ENCODE data around the gene LPAR4. TPM values are rescaled to one million over a fixed set of nuclear protein-coding genes. Genes with fewer than 3 reads are reported as not detected.
A peak's percentile ranks its signal among the peaks of the same experiment; 100 is the strongest.

Gene LPAR4, protein sequence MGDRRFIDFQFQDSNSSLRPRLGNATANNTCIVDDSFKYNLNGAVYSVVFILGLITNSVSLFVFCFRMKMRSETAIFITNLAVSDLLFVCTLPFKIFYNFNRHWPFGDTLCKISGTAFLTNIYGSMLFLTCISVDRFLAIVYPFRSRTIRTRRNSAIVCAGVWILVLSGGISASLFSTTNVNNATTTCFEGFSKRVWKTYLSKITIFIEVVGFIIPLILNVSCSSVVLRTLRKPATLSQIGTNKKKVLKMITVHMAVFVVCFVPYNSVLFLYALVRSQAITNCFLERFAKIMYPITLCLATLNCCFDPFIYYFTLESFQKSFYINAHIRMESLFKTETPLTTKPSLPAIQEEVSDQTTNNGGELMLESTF
- 1 to 10 TPM in 1 of 2 donors, not detected in 1; 1.2 TPM for total RNA-seq

DNA sequence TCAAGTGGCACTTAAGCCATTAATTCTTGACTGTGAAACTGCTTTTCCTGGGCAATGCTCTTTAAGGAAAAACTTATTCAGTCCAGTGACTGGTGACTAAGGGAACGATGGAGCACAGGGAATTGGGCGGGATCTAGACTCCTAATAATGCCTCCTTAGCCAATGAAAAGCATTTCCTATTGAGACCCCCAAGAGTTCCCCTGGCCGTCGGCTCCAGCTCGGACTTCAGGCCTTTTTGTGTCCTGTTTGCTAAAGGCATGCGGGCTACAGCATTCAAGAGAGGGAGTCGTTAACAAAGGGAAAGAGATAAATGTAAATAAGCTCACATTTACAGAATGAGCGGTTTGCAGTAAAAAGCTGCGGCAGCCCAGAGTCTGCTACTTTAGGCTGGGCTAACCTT is at the start of gene LPAR4:
Gene LPAR4, plus strand, starts transcription at position 232 of the 400 bp plus-strand sequence. CDS start 7,150 bp downstream, outside the sequence.
- ATAC-seq (ENCODE audit: insufficient number of reproducible peaks, low FRiP score, low read depth) = no peak
- TF ChIP-seq, protein P1, sequence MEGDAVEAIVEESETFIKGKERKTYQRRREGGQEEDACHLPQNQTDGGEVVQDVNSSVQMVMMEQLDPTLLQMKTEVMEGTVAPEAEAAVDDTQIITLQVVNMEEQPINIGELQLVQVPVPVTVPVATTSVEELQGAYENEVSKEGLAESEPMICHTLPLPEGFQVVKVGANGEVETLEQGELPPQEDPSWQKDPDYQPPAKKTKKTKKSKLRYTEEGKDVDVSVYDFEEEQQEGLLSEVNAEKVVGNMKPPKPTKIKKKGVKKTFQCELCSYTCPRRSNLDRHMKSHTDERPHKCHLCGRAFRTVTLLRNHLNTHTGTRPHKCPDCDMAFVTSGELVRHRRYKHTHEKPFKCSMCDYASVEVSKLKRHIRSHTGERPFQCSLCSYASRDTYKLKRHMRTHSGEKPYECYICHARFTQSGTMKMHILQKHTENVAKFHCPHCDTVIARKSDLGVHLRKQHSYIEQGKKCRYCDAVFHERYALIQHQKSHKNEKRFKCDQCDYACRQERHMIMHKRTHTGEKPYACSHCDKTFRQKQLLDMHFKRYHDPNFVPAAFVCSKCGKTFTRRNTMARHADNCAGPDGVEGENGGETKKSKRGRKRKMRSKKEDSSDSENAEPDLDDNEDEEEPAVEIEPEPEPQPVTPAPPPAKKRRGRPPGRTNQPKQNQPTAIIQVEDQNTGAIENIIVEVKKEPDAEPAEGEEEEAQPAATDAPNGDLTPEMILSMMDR (IDR thresholded peaks at IDR 0.05) = no peak
- no peak for DNase-seq (ENCODE audit: low spot score)
- Histone ChIP-seq H3K27me3 (replicated peaks; ENCODE audit: insufficient read depth) (no peaks in the 10 kb centered on the region), H3K36me3 (no peaks in the 10 kb centered on the region), H3K4me1 (ENCODE audit: control insufficient read depth in 1 of 2, low read depth in 2 of 2) (no peaks in the 10 kb centered on the region), H3K4me3 (peak within 1 kb of the TSS; percentile 65), H3K9me3 (no peaks in the 10 kb centered on the region), H3K27ac (no peak within 1 kb of the TSS)

DNA sequence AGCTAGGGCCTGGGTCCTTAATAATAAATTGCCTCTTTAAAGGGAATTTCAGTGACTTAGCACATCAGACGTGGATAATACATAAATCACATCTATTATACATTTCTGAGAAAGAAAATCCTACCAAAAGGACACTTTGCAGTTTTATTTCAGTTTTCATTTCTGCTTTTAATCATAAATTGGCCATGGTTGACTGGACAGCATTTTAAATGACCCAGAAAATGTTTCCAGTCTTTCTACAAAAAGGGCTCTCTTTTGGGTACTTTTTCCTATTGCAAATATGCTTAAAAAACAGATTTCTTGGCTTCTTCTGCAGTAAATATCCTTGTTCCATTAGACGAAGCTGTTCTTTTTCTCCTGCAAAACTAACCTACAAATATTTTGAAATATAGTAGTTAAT is 41.4 kb upstream of the LPAR4 start:
- ATAC-seq (ENCODE audit: insufficient number of reproducible peaks, low FRiP score, low read depth) = no peak
- Histone ChIP-seq H3K4me3 (no peak overlapping the region), H3K27ac (no peak overlapping the region), H3K9me3 (no peaks in the 10 kb centered on the region), H3K36me3 (no peaks in the 10 kb centered on the region), H3K4me1 (ENCODE audit: control insufficient read depth in 1 of 2, low read depth in 2 of 2) (no peaks in the 10 kb centered on the region), H3K27me3 (replicated peaks; ENCODE audit: insufficient read depth) (no peaks in the 10 kb centered on the region)
- DNase-seq (ENCODE audit: low spot score) = no peak
- TF ChIP-seq, protein P1 (IDR thresholded peaks at IDR 0.05) = no peak

DNA sequence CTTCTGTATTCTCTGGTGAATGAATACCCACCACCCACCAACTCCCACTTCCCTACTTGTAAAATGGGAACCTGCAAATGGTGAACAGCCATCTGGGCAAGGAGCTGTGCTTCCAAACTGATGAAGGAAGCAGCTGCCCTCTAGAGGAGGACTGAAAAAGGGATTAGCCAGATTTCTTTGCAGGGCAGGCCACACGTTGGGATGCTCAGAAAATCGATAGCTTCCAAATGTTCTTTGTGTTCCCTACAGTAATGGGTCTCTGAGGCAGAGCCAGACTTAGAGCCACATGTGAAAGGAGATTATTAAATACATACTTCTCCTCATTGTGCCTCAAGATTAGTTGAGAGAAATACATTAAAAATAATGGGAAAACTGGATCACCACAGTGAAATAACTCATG is 39.3 kb upstream of the LPAR4 start:
- Histone ChIP-seq H3K27ac (no peak overlapping the region), H3K4me1 (ENCODE audit: control insufficient read depth in 1 of 2, low read depth in 2 of 2) (no peaks in the 10 kb centered on the region), H3K9me3 (no peaks in the 10 kb centered on the region), H3K4me3 (no peak overlapping the region), H3K36me3 (no peaks in the 10 kb centered on the region), H3K27me3 (replicated peaks; ENCODE audit: insufficient read depth) (no peaks in the 10 kb centered on the region)
- DNase-seq (ENCODE audit: low spot score) (no peak), ATAC-seq (ENCODE audit: insufficient number of reproducible peaks, low FRiP score, low read depth) (no peak)
- TF ChIP-seq, protein P1 (IDR thresholded peaks at IDR 0.05) = no peak

DNA sequence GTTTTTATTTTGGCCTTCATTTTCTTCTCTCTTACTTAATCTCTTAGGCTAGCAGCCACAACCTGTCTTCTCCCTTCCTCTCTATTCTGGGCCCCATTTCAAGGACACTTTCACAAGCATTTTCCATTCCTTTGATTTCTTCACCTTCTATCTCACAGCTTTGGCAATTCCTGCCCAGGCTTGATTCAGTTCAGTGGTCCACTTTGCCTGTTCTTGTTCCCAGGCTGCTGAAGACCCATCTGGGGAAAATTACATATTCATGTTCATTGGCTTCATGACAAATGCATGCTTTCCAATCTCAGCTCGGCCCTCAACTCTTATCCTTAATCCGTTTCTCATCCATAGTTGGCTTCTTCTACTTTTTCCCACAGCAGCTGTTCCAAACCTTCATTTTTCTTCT is 38.7 kb upstream of the LPAR4 start:
- no peaks in the 10 kb centered on the region for H3K36me3 ChIP-seq
- ATAC-seq (ENCODE audit: insufficient number of reproducible peaks, low FRiP score, low read depth) (no peak), DNase-seq (ENCODE audit: low spot score) (no peak)
- H3K27ac ChIP-seq = no peak overlapping the region
- H3K4me3 ChIP-seq = no peak overlapping the region
- H3K27me3 ChIP-seq (replicated peaks; ENCODE audit: insufficient read depth) = no peaks in the 10 kb centered on the region
- H3K9me3 ChIP-seq = no peaks in the 10 kb centered on the region
- H3K4me1 ChIP-seq (ENCODE audit: control insufficient read depth in 1 of 2, low read depth in 2 of 2) = no peaks in the 10 kb centered on the region
- TF ChIP-seq, protein P1 (IDR thresholded peaks at IDR 0.05) = no peak

DNA sequence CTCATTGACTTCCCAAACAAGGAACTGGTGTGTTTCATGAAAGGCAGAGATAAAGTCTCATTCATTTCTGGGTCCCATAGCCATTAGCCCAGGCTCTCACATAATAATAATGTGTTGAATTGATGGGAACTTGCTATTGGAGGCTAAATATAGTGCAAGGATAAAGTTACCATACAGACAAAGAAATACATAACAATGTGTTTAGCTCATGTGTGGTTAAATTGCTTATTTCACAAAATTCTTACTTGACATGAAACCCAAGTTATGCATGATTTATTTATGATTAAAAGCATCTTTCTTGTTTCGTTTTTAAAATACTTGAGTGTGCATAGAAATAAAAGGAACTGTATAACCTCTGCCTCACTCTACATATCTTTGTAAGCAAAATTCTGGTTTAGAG is 37.3 kb upstream of the LPAR4 start:
- H3K27ac ChIP-seq = no peak overlapping the region
- ATAC-seq (ENCODE audit: insufficient number of reproducible peaks, low FRiP score, low read depth) (no peak), DNase-seq (ENCODE audit: low spot score) (no peak)
- H3K36me3 ChIP-seq = no peaks in the 10 kb centered on the region
- H3K4me1 ChIP-seq (ENCODE audit: control insufficient read depth in 1 of 2, low read depth in 2 of 2) = no peaks in the 10 kb centered on the region
- H3K4me3 ChIP-seq = no peak overlapping the region
- TF ChIP-seq, protein P1 (IDR thresholded peaks at IDR 0.05) = no peak
- H3K9me3 ChIP-seq = no peaks in the 10 kb centered on the region
- no peaks in the 10 kb centered on the region for H3K27me3 ChIP-seq (replicated peaks; ENCODE audit: insufficient read depth)

Data from thoracic aorta (tissue), 2 donors.